Osteoblast (primary cell): Measurements from ENCODE around the gene TTC28. TPM values are rescaled to one million over a fixed set of nuclear protein-coding genes. Genes with fewer than 3 reads are reported as not detected.

Experiments
- DNase-seq: peaks from one replicate; pipeline ENCODE4 v3.0.0; 2011; ENCODE audit warnings: low spot score, mixed read lengths; ENCODE audit not compliant: insufficient read length; ENCODE audit errors: missing footprints
- H2AFZ ChIP-seq: 2 replicates; pipeline ENCODE4 v1.6.0; 2011; ENCODE audit warnings: mild to moderate bottlenecking, low read length
- H3K27ac ChIP-seq: 2 replicates; pipeline ENCODE4 v1.5.1; 2011; ENCODE audit warnings: mild to moderate bottlenecking, low read depth, low read length, moderate library complexity
- H3K27me3 ChIP-seq: 2 replicates; pipeline ENCODE4 v1.6.0; 2012; ENCODE audit warnings: mild to moderate bottlenecking, control low read depth, inconsistent platforms, low read length, moderate library complexity; ENCODE audit not compliant: insufficient read depth
- H3K36me3 ChIP-seq: 2 replicates; pipeline ENCODE4 v1.5.1; 2011; ENCODE audit warnings: mild to moderate bottlenecking, low read length, control low read depth, moderate library complexity; ENCODE audit not compliant: insufficient read depth
- H3K4me1 ChIP-seq: 2 replicates; pipeline ENCODE4 v1.5.1; 2011; ENCODE audit warnings: mild to moderate bottlenecking, low read length, control low read depth, moderate library complexity; ENCODE audit not compliant: insufficient read depth
- H3K4me2 ChIP-seq: 2 replicates; pipeline ENCODE4 v1.6.0; 2011; ENCODE audit warnings: mild to moderate bottlenecking, low read length; ENCODE audit not compliant: insufficient read depth
- H3K4me3 ChIP-seq: fragments of 200-600 bp; sonication (generic); 3 replicates; pipeline ENCODE4 v1.5.1; 2012; ENCODE audit warnings: mild to moderate bottlenecking, low read length, inconsistent platforms; ENCODE audit not compliant: insufficient read depth
- H3K79me2 ChIP-seq: 2 replicates; pipeline ENCODE4 v1.6.0; 2012; ENCODE audit warnings: mild to moderate bottlenecking, low read length, control low read depth, inconsistent platforms; ENCODE audit not compliant: insufficient read depth
- H3K9me3 ChIP-seq: 2 replicates; pipeline ENCODE4 v1.5.1; 2011; ENCODE audit warnings: low read depth, low read length, control low read depth
- H4K20me1 ChIP-seq: 2 replicates; pipeline ENCODE4 v1.6.0; 2012; ENCODE audit warnings: mild to moderate bottlenecking, low read length, control low read depth; ENCODE audit not compliant: insufficient read depth
- total RNA-seq: library from RNA; depleted of rRNA; stranded (reverse); fragments of >200 nt; gene quantifications from 2 replicates; pipeline ENCODE4 v1.2.3, GENCODE V29; 2012
- TF ChIP-seq, protein P1 (sequence below): IDR thresholded peaks from 2 replicates; pipeline ENCODE4 v1.5.1; 2011; ENCODE audit warnings: mild to moderate bottlenecking, low read depth, low read length, moderate library complexity; ENCODE audit errors: extremely low read depth

Gene TTC28
- total RNA-seq, 1 donor = 48.1 TPM

DNA sequence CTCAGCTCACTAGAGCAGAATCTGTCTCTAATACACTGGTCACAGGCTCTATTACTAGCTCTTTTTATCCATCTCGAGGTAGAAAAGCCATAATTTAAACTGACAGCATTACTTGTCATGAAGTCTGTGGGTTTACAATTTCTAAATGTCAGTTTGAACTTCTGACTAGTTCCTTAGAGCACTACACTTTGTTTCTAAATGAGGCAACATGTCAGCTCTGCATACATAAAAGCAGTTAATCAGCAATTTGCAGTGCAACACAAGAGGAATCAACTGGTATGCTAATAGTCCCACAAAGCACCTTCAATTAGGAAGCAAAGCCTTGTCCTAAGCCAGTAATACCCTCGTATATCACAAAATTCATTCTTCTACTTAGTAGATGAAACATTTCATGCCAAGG lies 321.3 kb downstream of the TTC28 start:
- Histone ChIP-seq H3K79me2 (no peaks in the 10 kb centered on the region), H4K20me1 (peaks cover 3% of the 10 kb centered on the region), H3K4me1 (no peaks in the 10 kb centered on the region), H3K36me3 (no peaks in the 10 kb centered on the region), H2AFZ (no peak overlapping the region), H3K27ac (no peak overlapping the region), H3K4me2 (no peak overlapping the region), H3K27me3 (no peaks in the 10 kb centered on the region), H3K4me3 (no peak overlapping the region), H3K9me3 (no peaks in the 10 kb centered on the region)
- DNase-seq = no peak
- TF ChIP-seq, protein P1, sequence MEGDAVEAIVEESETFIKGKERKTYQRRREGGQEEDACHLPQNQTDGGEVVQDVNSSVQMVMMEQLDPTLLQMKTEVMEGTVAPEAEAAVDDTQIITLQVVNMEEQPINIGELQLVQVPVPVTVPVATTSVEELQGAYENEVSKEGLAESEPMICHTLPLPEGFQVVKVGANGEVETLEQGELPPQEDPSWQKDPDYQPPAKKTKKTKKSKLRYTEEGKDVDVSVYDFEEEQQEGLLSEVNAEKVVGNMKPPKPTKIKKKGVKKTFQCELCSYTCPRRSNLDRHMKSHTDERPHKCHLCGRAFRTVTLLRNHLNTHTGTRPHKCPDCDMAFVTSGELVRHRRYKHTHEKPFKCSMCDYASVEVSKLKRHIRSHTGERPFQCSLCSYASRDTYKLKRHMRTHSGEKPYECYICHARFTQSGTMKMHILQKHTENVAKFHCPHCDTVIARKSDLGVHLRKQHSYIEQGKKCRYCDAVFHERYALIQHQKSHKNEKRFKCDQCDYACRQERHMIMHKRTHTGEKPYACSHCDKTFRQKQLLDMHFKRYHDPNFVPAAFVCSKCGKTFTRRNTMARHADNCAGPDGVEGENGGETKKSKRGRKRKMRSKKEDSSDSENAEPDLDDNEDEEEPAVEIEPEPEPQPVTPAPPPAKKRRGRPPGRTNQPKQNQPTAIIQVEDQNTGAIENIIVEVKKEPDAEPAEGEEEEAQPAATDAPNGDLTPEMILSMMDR = no peak

DNA sequence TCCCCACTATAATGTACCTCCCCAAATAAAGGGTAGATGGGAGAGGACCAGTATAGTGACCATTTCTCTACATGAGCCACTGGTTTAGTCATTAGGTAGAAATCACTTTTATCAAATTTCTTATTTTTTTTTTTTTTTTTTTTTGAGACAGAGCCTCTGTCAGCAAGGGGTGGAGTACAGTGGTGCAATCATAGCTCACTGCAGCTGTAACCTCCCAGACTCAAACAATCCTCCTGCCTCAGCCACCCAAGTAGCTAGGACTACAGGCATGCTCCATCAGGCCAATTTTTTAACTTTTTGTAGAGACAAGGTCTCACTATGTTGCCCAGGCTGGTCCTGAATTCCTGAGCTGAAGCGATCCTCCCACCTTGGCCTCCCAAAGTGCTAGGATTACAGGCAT lies 322.4 kb downstream of the TTC28 start:
- no peaks in the 10 kb centered on the region for H3K9me3 ChIP-seq
- TF ChIP-seq, protein P1 = no peak
- H4K20me1 ChIP-seq = peaks cover 3% of the 10 kb centered on the region
- no peak overlapping the region for H3K4me2 ChIP-seq
- no peak for DNase-seq
- no peaks in the 10 kb centered on the region for H3K79me2 ChIP-seq
- H3K4me1 ChIP-seq = no peaks in the 10 kb centered on the region
- no peaks in the 10 kb centered on the region for H3K27me3 ChIP-seq
- no peak overlapping the region for H2AFZ ChIP-seq
- no peak overlapping the region for H3K27ac ChIP-seq
- H3K36me3 ChIP-seq = no peaks in the 10 kb centered on the region
- H3K4me3 ChIP-seq = no peak overlapping the region

DNA sequence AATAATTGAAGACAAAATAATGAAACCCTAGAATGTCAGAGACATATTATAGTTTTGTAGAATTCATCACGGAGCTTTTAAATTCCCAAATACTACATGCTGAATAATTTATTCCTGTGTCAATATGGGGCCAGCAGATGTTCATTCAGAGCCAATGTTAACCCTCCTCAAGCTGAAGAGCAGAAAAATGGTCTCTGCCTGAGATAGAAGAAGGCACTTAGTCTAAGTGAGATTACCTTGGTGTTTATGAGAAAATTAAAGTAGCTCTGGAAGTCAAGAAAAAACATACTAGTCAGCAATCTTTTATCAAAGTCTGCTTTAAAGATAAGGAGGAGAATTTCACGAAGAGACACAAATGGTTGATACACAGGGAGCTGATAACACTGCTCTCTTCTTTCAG lies 328.2 kb downstream of the TTC28 start:
- Histone ChIP-seq H3K79me2 (no peaks in the 10 kb centered on the region), H3K9me3 (no peaks in the 10 kb centered on the region), H3K4me3 (no peak overlapping the region), H3K36me3 (no peaks in the 10 kb centered on the region), H3K27ac (no peak overlapping the region), H2AFZ (no peak overlapping the region), H3K4me1 (no peaks in the 10 kb centered on the region), H3K4me2 (no peak overlapping the region), H4K20me1 (peaks cover 5% of the 10 kb centered on the region), H3K27me3 (no peaks in the 10 kb centered on the region)
- TF ChIP-seq, protein P1 = no peak
- no peak for DNase-seq

DNA sequence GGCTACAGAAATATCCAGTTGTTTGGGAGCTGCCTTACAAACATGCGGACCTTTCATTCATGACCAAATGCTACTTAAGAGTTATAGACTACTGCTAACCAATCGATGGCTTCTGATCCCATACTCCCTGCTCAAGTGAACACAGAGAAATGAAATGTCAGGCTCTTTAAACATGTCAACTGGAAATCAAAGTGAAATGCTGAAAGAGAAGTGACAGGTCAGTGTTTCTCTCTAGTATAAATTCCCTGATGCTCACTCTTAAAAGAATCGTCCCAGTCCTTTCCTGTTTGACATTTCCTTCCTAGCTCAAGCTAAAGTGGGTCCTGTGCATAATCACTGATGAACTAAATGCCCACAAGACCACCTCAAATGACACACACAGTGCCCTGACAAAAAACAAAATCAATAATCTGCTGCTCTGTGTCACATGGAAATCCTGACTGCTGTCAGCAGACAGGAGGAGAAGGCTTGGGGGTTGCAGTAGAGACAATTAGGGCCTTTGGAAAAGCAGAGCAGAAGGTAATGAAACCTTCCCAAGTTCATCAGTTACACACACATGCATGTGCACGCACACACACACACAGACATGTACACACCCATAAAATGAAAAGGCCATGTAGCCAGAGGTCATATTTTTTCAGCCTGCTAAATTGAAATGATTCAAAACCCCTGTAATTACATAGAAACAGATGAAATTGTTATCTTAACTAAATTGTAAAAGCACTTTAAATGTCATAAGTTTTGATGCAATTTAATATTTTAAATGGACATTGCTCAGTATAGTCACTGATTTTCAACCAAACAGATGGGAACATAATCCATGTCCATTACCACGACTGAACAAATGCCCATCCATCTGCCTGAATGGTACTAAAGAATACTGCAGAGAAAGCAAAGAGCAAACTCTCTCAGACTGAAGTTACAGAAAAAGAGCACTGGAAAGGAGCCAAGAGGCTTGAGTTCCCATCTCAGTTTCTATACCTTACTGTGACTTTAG lies 330.7 kb downstream of the TTC28 start:
- Histone ChIP-seq H3K36me3 (no peaks in the 10 kb centered on the region), H3K9me3 (no peaks in the 10 kb centered on the region), H3K4me3 (no peak overlapping the region), H3K27me3 (no peaks in the 10 kb centered on the region), H3K4me2 (no peak overlapping the region), H2AFZ (no peak overlapping the region), H3K79me2 (no peaks in the 10 kb centered on the region), H3K4me1 (peaks cover 11% of the 10 kb centered on the region), H3K27ac (no peak overlapping the region), H4K20me1 (peaks cover 4% of the 10 kb centered on the region)
- no peak for DNase-seq
- TF ChIP-seq, protein P1 = no peak
